ENCODE measurements around the gene TGM4.

Gene TGM4

GRCh38 chr3:44903314-44903713, 28.9 kb downstream of the TGM4 start:
- no peaks in the 10 kb centered on the region for H3K36me3 ChIP-seq
- no peak for TF ChIP-seq CTCF (IDR thresholded peaks at IDR 0.05; ENCODE audit: low read depth, low read length)
- peaks cover 7% of the 10 kb centered on the region for H3K9me3 ChIP-seq (ENCODE audit: severe bottlenecking)

GRCh38 chr3:44903751-44904150, 29.3 kb downstream of the TGM4 start:
- Histone ChIP-seq H3K4me3 (ENCODE audit: low read depth, low read length) (no peak overlapping the region), H3K27me3 (ENCODE audit: insufficient read depth, low read depth, severe bottlenecking) (no peaks in the 10 kb centered on the region), H3K9me3 (ENCODE audit: severe bottlenecking) (peaks cover 7% of the 10 kb centered on the region), H3K36me3 (no peaks in the 10 kb centered on the region), H3K27ac (no peak overlapping the region)
- no peak for DNase-seq
- no peak for TF ChIP-seq CTCF (IDR thresholded peaks at IDR 0.05; ENCODE audit: low read depth, low read length)

More at GRCh38 chr3:44903314-44903713, 28.9 kb downstream of the TGM4 start:
- H3K27me3 ChIP-seq (ENCODE audit: insufficient read depth, low read depth, severe bottlenecking) = no peaks in the 10 kb centered on the region
- H3K4me3 ChIP-seq (ENCODE audit: low read depth, low read length) = no peak overlapping the region
- H3K27ac ChIP-seq = no peak overlapping the region
- DNase-seq = no peak

- H3K4me3 ChIP-seq (ENCODE audit: low read depth, low read length) = no peak overlapping the region
- peaks cover 7% of the 10 kb centered on the region for H3K9me3 ChIP-seq (ENCODE audit: severe bottlenecking)
- no peak for TF ChIP-seq CTCF (IDR thresholded peaks at IDR 0.05; ENCODE audit: low read depth, low read length)
- H3K27me3 ChIP-seq (ENCODE audit: insufficient read depth, low read depth, severe bottlenecking) = no peaks in the 10 kb centered on the region
- H3K27ac ChIP-seq = no peak overlapping the region
- DNase-seq = no peak
- no peaks in the 10 kb centered on the region for H3K36me3 ChIP-seq
These were observed 31.2 kb downstream of the TGM4 start for GRCh38 chr3:44905446-44906157.

- no peaks in the 10 kb centered on the region for H3K27me3 ChIP-seq (ENCODE audit: insufficient read depth, low read depth, severe bottlenecking)
These were observed 32.6 kb downstream of the TGM4 start for GRCh38 chr3:44906997-44907396.

GRCh38 chr3:44907612-44908011, 33.2 kb downstream of the TGM4 start:
- H3K27ac ChIP-seq = no peak overlapping the region
- no peaks in the 10 kb centered on the region for H3K36me3 ChIP-seq
- TF ChIP-seq CTCF (IDR thresholded peaks at IDR 0.05; ENCODE audit: low read depth, low read length) = no peak
- no peak overlapping the region for H3K4me3 ChIP-seq (ENCODE audit: low read depth, low read length)
- H3K27me3 ChIP-seq (ENCODE audit: insufficient read depth, low read depth, severe bottlenecking) = no peaks in the 10 kb centered on the region
- DNase-seq = no peak
- peaks cover 7% of the 10 kb centered on the region for H3K9me3 ChIP-seq (ENCODE audit: severe bottlenecking)

More at GRCh38 chr3:44906997-44907396, 32.6 kb downstream of the TGM4 start:
- peaks cover 7% of the 10 kb centered on the region for H3K9me3 ChIP-seq (ENCODE audit: severe bottlenecking)
- H3K27ac ChIP-seq = no peak overlapping the region
- TF ChIP-seq CTCF (IDR thresholded peaks at IDR 0.05; ENCODE audit: low read depth, low read length) = no peak
- no peaks in the 10 kb centered on the region for H3K36me3 ChIP-seq
- no peak overlapping the region for H3K4me3 ChIP-seq (ENCODE audit: low read depth, low read length)
- no peak for DNase-seq

GRCh38 chr3:44909063-44909462, 34.7 kb downstream of the TGM4 start:
- Histone ChIP-seq H3K4me3 (ENCODE audit: low read depth, low read length) (no peak overlapping the region), H3K27me3 (ENCODE audit: insufficient read depth, low read depth, severe bottlenecking) (no peaks in the 10 kb centered on the region), H3K9me3 (ENCODE audit: severe bottlenecking) (peaks cover 7% of the 10 kb centered on the region), H3K36me3 (no peaks in the 10 kb centered on the region), H3K27ac (no peak overlapping the region)
- TF ChIP-seq CTCF (IDR thresholded peaks at IDR 0.05; ENCODE audit: low read depth, low read length) = no peak
- DNase-seq = no peak

Measured in WERI-Rb-1 (cell line).